ENCODE data around the gene TRAPPC2L. TPM values are rescaled to one million over a fixed set of nuclear protein-coding genes. Genes with fewer than 3 reads are reported as not detected.

Gene TRAPPC2L
- total and polyA plus RNA-seq, 2 donors (not counting 1 experiment from before 2014, with no cell fraction given), result 33.5 to 65.1 TPM

DNA sequence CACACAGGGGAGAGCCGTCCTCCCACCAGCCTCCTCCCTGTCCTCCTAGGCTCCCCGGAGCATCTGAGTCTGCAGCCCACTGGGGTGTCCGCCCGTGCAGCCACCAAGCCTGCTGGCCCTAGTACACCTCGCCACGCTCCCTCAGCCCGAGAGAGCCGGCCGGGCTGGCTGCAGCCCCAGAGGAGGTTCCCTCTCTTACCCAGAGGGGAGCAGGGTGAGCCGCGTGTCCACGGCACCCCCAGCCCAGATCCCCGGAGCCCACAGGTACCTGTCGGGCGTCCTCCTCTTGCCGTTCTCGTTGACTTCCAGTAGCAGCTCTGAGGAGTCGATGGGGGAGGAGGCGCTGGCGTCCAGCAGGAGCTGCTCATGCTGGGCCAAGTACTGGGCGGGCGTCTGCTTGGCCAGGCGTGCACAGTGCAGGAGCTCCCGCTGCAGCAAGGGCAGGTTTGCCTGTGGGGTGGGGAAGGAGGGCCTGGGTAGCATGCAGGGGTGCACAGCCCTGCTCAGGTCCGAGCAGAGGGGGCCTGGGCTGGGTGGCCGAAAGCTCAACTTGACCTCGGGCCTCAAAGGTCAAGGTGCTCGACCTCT, 28.9 kb downstream of the TRAPPC2L start:
- no peaks in the 10 kb centered on the region for H3K27me3 Mint-ChIP-seq
- Histone ChIP-seq H4K20me1 (ENCODE audit: control insufficient read depth, insufficient read depth, low read length, poor library complexity, severe bottlenecking) (peaks cover 82% of the 10 kb centered on the region), H3K79me2 (ENCODE audit: control insufficient read depth, insufficient read depth, low read length) (peaks cover 9% of the 10 kb centered on the region), H3K4me1 (ENCODE audit: control insufficient read depth in 2 of 2, insufficient read depth in 2 of 2, low read length in 2 of 2) (peaks cover 0 to 8% of the 10 kb centered on the region in 2 donors), H3K9me3 (ENCODE audit: control extremely low read depth in 1 of 3, control insufficient read depth in 2 of 3, insufficient read depth in 1 of 3, low read length in 2 of 3) (peaks cover 0 to 13% (median 0%) of the 10 kb centered on the region in 3 donors), H3K4me3 (ENCODE audit: control extremely low read depth in 1 of 5, extremely low read depth in 1 of 5, insufficient read depth in 1 of 5, low read depth in 2 of 5, low read length in 4 of 5) (no peak overlapping the region), H3K4me2 (replicated peaks; ENCODE audit: low read depth, low read length, poor library complexity, severe bottlenecking) (no peak overlapping the region), H3K36me3 (replicated peaks in 1 of 2; ENCODE audit: control extremely low read depth in 1 of 2, control insufficient read depth in 1 of 2, extremely low read depth in 1 of 2, insufficient read depth in 2 of 2, low read length in 1 of 2) (peaks cover 0 to 84% of the 10 kb centered on the region in 2 experiments), H2AFZ (ENCODE audit: insufficient read depth, low read depth, low read length, poor library complexity, severe bottlenecking) (no peak overlapping the region), H3K9ac (ENCODE audit: low read length) (no peak overlapping the region), H3K27me3 (replicated peaks in 1 of 4; ENCODE audit: control extremely low read depth in 1 of 4, control insufficient read depth in 3 of 4, insufficient read depth in 4 of 4, low read length in 3 of 4) (no peaks in the 10 kb centered on the region), H3K27ac (ENCODE audit: low read length in 2 of 2) (no peak overlapping the region)
- H3K27ac Mint-ChIP-seq, result no peak overlapping the region
- TF ChIP-seq CTCF (IDR thresholded peaks at IDR 0.05) (no peak), EZH2 (IDR thresholded peaks at IDR 0.05; ENCODE audit: borderline replicate concordance, insufficient read depth, low read depth, low read length, poor library complexity, severe bottlenecking) (no peak)
- ChIA-PET CTCF (no interaction called here), POLR2A (no interaction called here)
- ATAC-seq (ENCODE audit: low read depth), result no peak
- H3K4me1 Mint-ChIP-seq, result peaks cover 6% of the 10 kb centered on the region
- H3K9me3 Mint-ChIP-seq (ENCODE audit: insufficient read depth), result no peaks in the 10 kb centered on the region
- intact Hi-C loops (cut with micrococcal nuclease), result no loop called here
- WGBS (ENCODE audit: insufficient coverage), result 95% methylated on average over 23 of the region's 28 CpGs
- H3K4me3 Mint-ChIP-seq, result no peak overlapping the region
- no peak for DNase-seq

DNA sequence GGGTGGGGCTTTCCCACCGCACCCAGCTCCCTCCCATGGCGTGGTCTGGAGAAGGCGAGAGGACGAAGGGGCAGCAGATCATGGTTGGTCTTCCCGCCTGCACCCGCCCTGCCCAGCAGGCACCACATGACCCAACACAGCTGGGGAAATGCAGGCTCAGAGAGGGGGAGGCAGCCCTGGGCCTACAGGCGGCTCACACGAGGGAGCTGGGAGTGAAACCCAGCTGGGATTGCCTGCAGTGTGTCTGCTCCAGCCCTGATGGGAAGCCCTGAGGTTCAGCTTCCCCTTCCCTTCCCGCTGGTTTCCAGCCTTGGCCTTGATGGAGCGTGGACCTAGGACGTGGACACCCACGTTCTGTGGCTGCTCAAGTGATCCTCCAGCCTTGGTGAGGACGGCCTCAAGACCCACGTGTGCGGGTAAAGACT, 29.5 kb downstream of the TRAPPC2L start:
- Histone ChIP-seq H4K20me1 (ENCODE audit: control insufficient read depth, insufficient read depth, low read length, poor library complexity, severe bottlenecking) (peaks cover 82% of the 10 kb centered on the region), H3K9ac (ENCODE audit: low read length) (no peak overlapping the region), H2AFZ (ENCODE audit: insufficient read depth, low read depth, low read length, poor library complexity, severe bottlenecking) (no peak overlapping the region), H3K4me2 (replicated peaks; ENCODE audit: low read depth, low read length, poor library complexity, severe bottlenecking) (no peak overlapping the region), H3K4me3 (ENCODE audit: control extremely low read depth in 1 of 5, extremely low read depth in 1 of 5, insufficient read depth in 1 of 5, low read depth in 2 of 5, low read length in 4 of 5) (no peak overlapping the region), H3K36me3 (replicated peaks in 1 of 2; ENCODE audit: control extremely low read depth in 1 of 2, control insufficient read depth in 1 of 2, extremely low read depth in 1 of 2, insufficient read depth in 2 of 2, low read length in 1 of 2) (peaks cover 0 to 88% of the 10 kb centered on the region in 2 experiments), H3K27ac (ENCODE audit: low read length in 2 of 2) (no peak overlapping the region), H3K79me2 (ENCODE audit: control insufficient read depth, insufficient read depth, low read length) (peaks cover 14% of the 10 kb centered on the region), H3K27me3 (replicated peaks in 1 of 4; ENCODE audit: control extremely low read depth in 1 of 4, control insufficient read depth in 3 of 4, insufficient read depth in 4 of 4, low read length in 3 of 4) (no peaks in the 10 kb centered on the region), H3K4me1 (ENCODE audit: control insufficient read depth in 2 of 2, insufficient read depth in 2 of 2, low read length in 2 of 2) (peaks cover 0 to 8% of the 10 kb centered on the region in 2 donors), H3K9me3 (ENCODE audit: control extremely low read depth in 1 of 3, control insufficient read depth in 2 of 3, insufficient read depth in 1 of 3, low read length in 2 of 3) (peaks cover 0 to 13% (median 0%) of the 10 kb centered on the region in 3 donors)
- peaks cover 6% of the 10 kb centered on the region for H3K4me1 Mint-ChIP-seq
- TF ChIP-seq CTCF (IDR thresholded peaks at IDR 0.05) (no peak), EZH2 (IDR thresholded peaks at IDR 0.05; ENCODE audit: borderline replicate concordance, insufficient read depth, low read depth, low read length, poor library complexity, severe bottlenecking) (no peak)
- intact Hi-C loops (cut with micrococcal nuclease), result no loop called here
- H3K9me3 Mint-ChIP-seq (ENCODE audit: insufficient read depth), result no peaks in the 10 kb centered on the region
- no peaks in the 10 kb centered on the region for H3K27me3 Mint-ChIP-seq
- H3K4me3 Mint-ChIP-seq, result no peak overlapping the region
- peak overlapping the region; percentile 20 for H3K27ac Mint-ChIP-seq
- DNase-seq (no peak), ATAC-seq (ENCODE audit: low read depth) (no peak)
- ChIA-PET CTCF (no interaction called here), POLR2A (no interaction called here)
- 96% methylated on average over 15 of the region's 15 CpGs for WGBS (ENCODE audit: insufficient coverage)
